Loucy (cell line): ENCODE data around the gene CREG2.
A peak's percentile ranks its signal among the peaks of the same experiment; 100 is the strongest.

Experiments
- H2AFZ ChIP-seq: fragments of 200-600 bp; sonication (generic); 2 replicates; pipeline ENCODE4 v1.6.0; 2016; ENCODE audit warnings: antibody characterized with exemption, mild to moderate bottlenecking, low read length, moderate library complexity
- H3F3A ChIP-seq: fragments of 200-600 bp; 2 replicates; pipeline ENCODE4 v1.6.0; 2016; ENCODE audit warnings: antibody characterized with exemption, low read depth, mild to moderate bottlenecking
- H3K27me3 ChIP-seq: fragments of 200-600 bp; sonication (generic); 2 replicates; pipeline ENCODE4 v1.6.1; 2014; ENCODE audit warnings: low read length, mild to moderate bottlenecking; ENCODE audit not compliant: insufficient read depth, poor library complexity, severe bottlenecking
- H3K36me3 ChIP-seq: fragments of 200-600 bp; sonication (generic); 2 replicates; pipeline ENCODE4 v1.6.1; 2016; ENCODE audit warnings: low read length; ENCODE audit not compliant: insufficient read depth
- H3K4me1 ChIP-seq: fragments of 200-600 bp; sonication (generic); 2 replicates; pipeline ENCODE4 v1.5.1; 2014; ENCODE audit warnings: low read length, mild to moderate bottlenecking; ENCODE audit not compliant: insufficient read depth, poor library complexity, severe bottlenecking
- H3K4me2 ChIP-seq: fragments of 200-600 bp; sonication (generic); 2 replicates; pipeline ENCODE4 v1.6.0; 2014; ENCODE audit warnings: antibody characterized with exemption, low read length, low read depth, mild to moderate bottlenecking; ENCODE audit not compliant: poor library complexity, severe bottlenecking
- H3K4me3 ChIP-seq: fragments of 200-600 bp; sonication (generic); 2 replicates; pipeline ENCODE4 v1.5.1; 2014; ENCODE audit warnings: low read length, mild to moderate bottlenecking, mixed read lengths; ENCODE audit not compliant: poor library complexity, severe bottlenecking
- H3K79me2 ChIP-seq: fragments of 200-600 bp; sonication (generic); 2 replicates; pipeline ENCODE4 v1.6.1; 2014; ENCODE audit warnings: low read length; ENCODE audit not compliant: insufficient read depth
- H3K9ac ChIP-seq: fragments of 200-600 bp; sonication (generic); 2 replicates; pipeline ENCODE4 v1.6.0; 2014; ENCODE audit warnings: mild to moderate bottlenecking, low read depth, low read length, moderate library complexity; ENCODE audit not compliant: poor library complexity, severe bottlenecking
- H3K9me2 ChIP-seq: fragments of 200-600 bp; sonication (generic); replicated peaks from 2 replicates; pipeline ENCODE4 v1.6.1; 2016; ENCODE audit warnings: low read depth, low read length, mixed read lengths
- H3K9me3 ChIP-seq: fragments of 200-600 bp; sonication (generic); 2 replicates; pipeline ENCODE4 v1.6.1; 2014; ENCODE audit warnings: mild to moderate bottlenecking, antibody characterized with exemption, low read length, low read depth; ENCODE audit not compliant: insufficient read depth
- H4K20me1 ChIP-seq: fragments of 200-600 bp; sonication (generic); 2 replicates; pipeline ENCODE4 v1.6.0; 2014; ENCODE audit warnings: antibody characterized with exemption, low read length, mild to moderate bottlenecking; ENCODE audit not compliant: insufficient read depth, poor library complexity, severe bottlenecking
- CTCF ChIP-seq: fragments of 200-600 bp; sonication (generic); conservative IDR thresholded peaks from 2 replicates; pipeline ENCODE4 v1.5.1; 2014; ENCODE audit warnings: mild to moderate bottlenecking, antibody characterized with exemption, low read length
- EZH2phosphoT487 ChIP-seq: fragments of 200-600 bp; IDR thresholded peaks from 2 replicates; pipeline ENCODE4 v1.6.1; 2018; ENCODE audit warnings: antibody characterized with exemption, mild to moderate bottlenecking, moderate library complexity, borderline replicate concordance

The CREG2 gene

GRCh38 chr2:101401906-101402305 lies 14.6 kb upstream of the CREG2 start:
- H3K27me3 ChIP-seq = no peaks in the 10 kb centered on the region
- H3K79me2 ChIP-seq = no peaks in the 10 kb centered on the region
- no peaks in the 10 kb centered on the region for H4K20me1 ChIP-seq
- H3F3A ChIP-seq = no peaks in the 10 kb centered on the region
- no peak overlapping the region for H3K4me2 ChIP-seq
- peak; percentile 51 for TF ChIP-seq CTCF
- TF ChIP-seq EZH2phosphoT487 = no peak
- H3K36me3 ChIP-seq = no peaks in the 10 kb centered on the region
- no peak overlapping the region for H2AFZ ChIP-seq
- no peak overlapping the region for H3K9ac ChIP-seq
- H3K9me3 ChIP-seq = no peaks in the 10 kb centered on the region
- peaks cover 32% of the 10 kb centered on the region for H3K4me1 ChIP-seq
- no peaks in the 10 kb centered on the region for H3K9me2 ChIP-seq
- H3K4me3 ChIP-seq = no peak overlapping the region

- Histone ChIP-seq H3K4me3 (no peak overlapping the region), H3K79me2 (no peaks in the 10 kb centered on the region), H3F3A (no peaks in the 10 kb centered on the region), H3K4me2 (peak overlapping the region; percentile 46), H3K9me2 (no peaks in the 10 kb centered on the region), H3K4me1 (peaks cover 32% of the 10 kb centered on the region), H3K9ac (no peak overlapping the region), H3K36me3 (no peaks in the 10 kb centered on the region), H3K27me3 (no peaks in the 10 kb centered on the region), H3K9me3 (no peaks in the 10 kb centered on the region), H4K20me1 (no peaks in the 10 kb centered on the region), H2AFZ (no peak overlapping the region)
- TF ChIP-seq EZH2phosphoT487 (no peak), CTCF (no peak)
These were observed 14.0 kb upstream of the CREG2 start for GRCh38 chr2:101401326-101401665.

GRCh38 chr2:101400506-101401325 lies 13.4 kb upstream of the CREG2 start:
- Histone ChIP-seq H3K9ac (peak overlapping the region; percentile 24), H4K20me1 (no peaks in the 10 kb centered on the region), H3K4me1 (peaks cover 32% of the 10 kb centered on the region), H2AFZ (no peak overlapping the region), H3K9me3 (no peaks in the 10 kb centered on the region), H3K79me2 (no peaks in the 10 kb centered on the region), H3F3A (no peaks in the 10 kb centered on the region), H3K4me3 (no peak overlapping the region), H3K4me2 (peak overlapping the region; percentile 46), H3K36me3 (no peaks in the 10 kb centered on the region), H3K27me3 (no peaks in the 10 kb centered on the region), H3K9me2 (no peaks in the 10 kb centered on the region)
- TF ChIP-seq EZH2phosphoT487 (no peak), CTCF (peak; percentile 15; the same call in 1 of the 2 replicates)
